ENCODE results near the gene WAPL.

DNA sequence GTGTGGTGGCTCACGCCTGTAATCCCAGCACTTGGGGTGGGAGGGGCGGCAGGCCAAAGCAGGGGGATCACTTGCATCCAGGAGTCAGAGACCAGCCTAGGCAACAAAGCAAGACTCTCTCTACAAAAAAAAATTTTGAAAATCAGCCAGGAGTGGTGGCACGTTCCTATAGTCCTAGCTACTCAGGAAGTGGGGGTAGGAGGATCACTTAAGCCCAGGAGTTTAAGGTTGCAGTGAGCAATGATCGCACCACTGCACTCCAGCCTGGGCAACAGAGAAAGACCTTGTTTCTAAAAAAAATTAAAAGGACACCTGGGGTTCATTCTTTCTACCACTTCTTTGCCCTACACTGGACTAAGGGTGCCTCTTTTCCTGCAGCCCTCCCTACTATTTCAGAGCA, 15.1 kb downstream of the WAPL start:
- TF ChIP-seq, protein P1, sequence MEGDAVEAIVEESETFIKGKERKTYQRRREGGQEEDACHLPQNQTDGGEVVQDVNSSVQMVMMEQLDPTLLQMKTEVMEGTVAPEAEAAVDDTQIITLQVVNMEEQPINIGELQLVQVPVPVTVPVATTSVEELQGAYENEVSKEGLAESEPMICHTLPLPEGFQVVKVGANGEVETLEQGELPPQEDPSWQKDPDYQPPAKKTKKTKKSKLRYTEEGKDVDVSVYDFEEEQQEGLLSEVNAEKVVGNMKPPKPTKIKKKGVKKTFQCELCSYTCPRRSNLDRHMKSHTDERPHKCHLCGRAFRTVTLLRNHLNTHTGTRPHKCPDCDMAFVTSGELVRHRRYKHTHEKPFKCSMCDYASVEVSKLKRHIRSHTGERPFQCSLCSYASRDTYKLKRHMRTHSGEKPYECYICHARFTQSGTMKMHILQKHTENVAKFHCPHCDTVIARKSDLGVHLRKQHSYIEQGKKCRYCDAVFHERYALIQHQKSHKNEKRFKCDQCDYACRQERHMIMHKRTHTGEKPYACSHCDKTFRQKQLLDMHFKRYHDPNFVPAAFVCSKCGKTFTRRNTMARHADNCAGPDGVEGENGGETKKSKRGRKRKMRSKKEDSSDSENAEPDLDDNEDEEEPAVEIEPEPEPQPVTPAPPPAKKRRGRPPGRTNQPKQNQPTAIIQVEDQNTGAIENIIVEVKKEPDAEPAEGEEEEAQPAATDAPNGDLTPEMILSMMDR (IDR thresholded peaks at IDR 0.05): no peak
- TF ChIP-seq POLR2A (IDR thresholded peaks at IDR 0.05): no peak

Data from right lobe of liver (tissue), 4 donors.